GM12878 (cell line): Measurements from ENCODE around the gene RASL12. TPM values are rescaled to one million over a fixed set of nuclear protein-coding genes. Genes with fewer than 3 reads are reported as not detected.

Source experiments
- ATAC-seq: fragments of 200-7000 bp; cut with Tn5 transposase; 3 replicates; pipeline ENCODE4 v1.9.1; 2020; ENCODE audit warnings: mild to moderate bottlenecking, moderate library complexity
- BruUV-seq: library from RNA; stranded (reverse); fragments of 400-500 nt; replicated peaks from 2 replicates; lab custom pipeline; 2021; lab: Mats Ljungman, UMichigan
- CTCF ChIA-PET: fragments of 300-600 bp; sonication (Branson Sonifier 250); formaldehyde crosslinking; extraction: SDS; loops from one replicate; lab custom pipeline; 2021; ENCODE audit warnings: inconsistent platforms; lab: Yijun Ruan, JAX
- POLR2A ChIA-PET: fragments of 350-600 bp; formaldehyde crosslinking; extraction: SDS; loops from one replicate; lab custom pipeline; 2021; ENCODE audit warnings: inconsistent platforms; lab: Charles Lee
- RAD21 ChIA-PET: fragments of 300-600 bp; sonication (Branson Sonifier 250); formaldehyde crosslinking; loops from one replicate; lab custom pipeline; 2023; ENCODE audit warnings: antibody characterized with exemption; ENCODE audit not compliant: unreplicated experiment; lab: Charles Lee
- SMC1A ChIA-PET: fragments of 300-600 bp; sonication (Branson Sonifier 250); formaldehyde crosslinking; loops from one replicate; lab custom pipeline; 2023; ENCODE audit not compliant: unreplicated experiment, uncharacterized antibody; lab: Charles Lee
- DNase-seq: peaks from one replicate; pipeline ENCODE4 v3.0.0-alpha.2; 2011; ENCODE audit warnings: low read depth, low spot score
- FAIRE-seq: peaks from 3 replicates; lab custom pipeline; 2011; peaks lifted over from hg19 to GRCh38; lab: Jason Lieb, UNC
- H2AFZ ChIP-seq: 2 replicates; pipeline ENCODE4 v1.6.0; 2011; ENCODE audit warnings: low read depth, low read length, control low read depth; ENCODE audit not compliant: control insufficient read depth
- H3K27ac ChIP-seq: 2 replicates; pipeline ENCODE4 v1.5.1; 2011; ENCODE audit warnings: control low read depth; ENCODE audit not compliant: control insufficient read depth, insufficient read depth
- H3K27me3 ChIP-seq, 2 experiments: replicated peaks in 1 of 2; 2 replicates each; pipeline versions ENCODE4 v1.6.0 to v1.6.1; 2011; ENCODE audit warnings: low read length in 1 of 2; ENCODE audit not compliant: control insufficient read depth in 2 of 2, insufficient read depth in 2 of 2
- H3K36me3 ChIP-seq, 2 experiments: 2 replicates each; pipeline ENCODE4 v1.5.1; 2011; ENCODE audit warnings: low read length in 1 of 2; ENCODE audit not compliant: control insufficient read depth in 2 of 2, insufficient read depth in 2 of 2
- H3K4me1 ChIP-seq: 2 replicates; pipeline ENCODE4 v1.6.1; 2011; ENCODE audit warnings: mild to moderate bottlenecking, low read length, moderate library complexity, mixed read lengths; ENCODE audit not compliant: control insufficient read depth, insufficient read depth
- H3K4me2 ChIP-seq: 2 replicates; pipeline ENCODE4 v1.6.0; 2011; ENCODE audit warnings: control low read depth; ENCODE audit not compliant: control insufficient read depth, insufficient read depth
- H3K4me3 ChIP-seq: fragments of 200-600 bp; sonication (generic); 2 replicates; pipeline ENCODE4 v1.5.1; 2016
- H3K79me2 ChIP-seq: 2 replicates; pipeline ENCODE4 v1.6.0; 2011; ENCODE audit warnings: low read length; ENCODE audit not compliant: control insufficient read depth, insufficient read depth
- H3K9ac ChIP-seq: 2 replicates; pipeline ENCODE4 v1.8.0; 2011; ENCODE audit warnings: low read length, control low read depth, mixed read lengths; ENCODE audit not compliant: control insufficient read depth, insufficient read depth
- H3K9me3 ChIP-seq: replicated peaks from 3 replicates; pipeline ENCODE4 v1.5.1; 2011; ENCODE audit warnings: mild to moderate bottlenecking, low read length; ENCODE audit not compliant: control insufficient read depth, insufficient read depth
- H4K20me1 ChIP-seq: 2 replicates; pipeline ENCODE4 v1.6.0; 2011; ENCODE audit not compliant: control insufficient read depth, insufficient read depth
- CHD2 ChIP-seq: IDR thresholded peaks from 2 replicates; pipeline ENCODE4 v1.6.1; 2011; ENCODE audit warnings: low read depth, low read length, improper control_type of control experiment, borderline replicate concordance
- EP300 ChIP-seq, 2 experiments: fragments of 150-350 bp in 1 of 2; IDR thresholded peaks; 2 replicates each; pipeline ENCODE4 v1.6.1; 2011 to 2012; ENCODE audit warnings: low read depth in 2 of 2, low read length in 2 of 2, borderline replicate concordance in 1 of 2, improper control_type of control experiment in 1 of 2, inconsistent platforms in 1 of 2; ENCODE audit not compliant: control insufficient read depth in 1 of 2
- LARP7 ChIP-seq: fragments of 450-650 bp; IDR thresholded peaks from 2 replicates; pipeline ENCODE4 v1.6.1; 2017; ENCODE audit warnings: mild to moderate bottlenecking
- PAX5 ChIP-seq: IDR thresholded peaks from 2 replicates; pipeline ENCODE4 v1.6.1; 2011; ENCODE audit warnings: low read depth, low read length, borderline replicate concordance
- TCF12 ChIP-seq: IDR thresholded peaks from 2 replicates; pipeline ENCODE4 v1.6.1; 2011; ENCODE audit warnings: low read depth, mild to moderate bottlenecking, low read length
- WGBS: methylation state at CpG from one replicate; pipeline ENCODE4 v1.1.6; 2016; ENCODE audit warnings: low lambda C conversion rate; ENCODE audit not compliant: insufficient replicate concordance, insufficient coverage; ENCODE audit errors: missing lambda C conversion rate; 5-methylcytosine and 5-hydroxymethylcytosine counted together
- in situ Hi-C: fragments of 300-500 bp; cut with MboI; formaldehyde crosslinking; loops from 9 replicates; pipeline ENCODE4 v1.14.3; 2018; ENCODE audit warnings: mixed read lengths
- intact Hi-C: fragments of 100-400 bp; cut with micrococcal nuclease; formaldehyde crosslinking; loops from one replicate; pipeline ENCODE4 v1.14.2; 2022; ENCODE audit not compliant: unreplicated experiment
- polyA plus RNA-seq, 11 experiments: library from polyadenylated mRNA; depleted of rRNA in 4 of 11; unstranded in 6 of 11; stranded (reverse) in 5 of 11; fragments of >200 nt; fragmentation: Nextera tagmentation in 4 of 11; fragmentation: Illumina TruSeq in 1 of 11; extraction: Ambion mirVana in 4 of 11; extraction: Trizol in 1 of 11; gene quantifications; 1 replicate in 1 of 11; 2 replicates in 10 of 11; pipeline versions ENCODE4 v1.2.1 to v1.2.3, GENCODE V29; 2011 to 2016; ENCODE audit warnings: inconsistent platforms in 2 of 11, missing spikeins in 2 of 11, low read depth in 1 of 11
- total RNA-seq, 4 experiments: library from RNA; depleted of rRNA in 3 of 4; stranded (reverse); fragments of >200 nt in 3 of 4; fragmentation: Illumina TruSeq in 1 of 4; extraction: Trizol in 1 of 4; gene quantifications; 2 replicates each; pipeline versions ENCODE4 v1.2.1 to v1.2.3, GENCODE V29; 2013 to 2021
- TF ChIP-seq, protein P1 (sequence below): IDR thresholded peaks from 2 replicates; pipeline ENCODE4 v1.6.1; 2011; ENCODE audit warnings: borderline replicate concordance, low read depth, mild to moderate bottlenecking, moderate library complexity, mixed read lengths, low read length; ENCODE audit not compliant: insufficient read depth; ENCODE audit errors: extremely low read length

RASL12 gene
- total and polyA plus RNA-seq, 10 of the 15 experiments (the other 5 are each of a cell fraction or from before 2014, with no cell fraction given) = 0.06 to 0.10 TPM; not detected in 8

DNA sequence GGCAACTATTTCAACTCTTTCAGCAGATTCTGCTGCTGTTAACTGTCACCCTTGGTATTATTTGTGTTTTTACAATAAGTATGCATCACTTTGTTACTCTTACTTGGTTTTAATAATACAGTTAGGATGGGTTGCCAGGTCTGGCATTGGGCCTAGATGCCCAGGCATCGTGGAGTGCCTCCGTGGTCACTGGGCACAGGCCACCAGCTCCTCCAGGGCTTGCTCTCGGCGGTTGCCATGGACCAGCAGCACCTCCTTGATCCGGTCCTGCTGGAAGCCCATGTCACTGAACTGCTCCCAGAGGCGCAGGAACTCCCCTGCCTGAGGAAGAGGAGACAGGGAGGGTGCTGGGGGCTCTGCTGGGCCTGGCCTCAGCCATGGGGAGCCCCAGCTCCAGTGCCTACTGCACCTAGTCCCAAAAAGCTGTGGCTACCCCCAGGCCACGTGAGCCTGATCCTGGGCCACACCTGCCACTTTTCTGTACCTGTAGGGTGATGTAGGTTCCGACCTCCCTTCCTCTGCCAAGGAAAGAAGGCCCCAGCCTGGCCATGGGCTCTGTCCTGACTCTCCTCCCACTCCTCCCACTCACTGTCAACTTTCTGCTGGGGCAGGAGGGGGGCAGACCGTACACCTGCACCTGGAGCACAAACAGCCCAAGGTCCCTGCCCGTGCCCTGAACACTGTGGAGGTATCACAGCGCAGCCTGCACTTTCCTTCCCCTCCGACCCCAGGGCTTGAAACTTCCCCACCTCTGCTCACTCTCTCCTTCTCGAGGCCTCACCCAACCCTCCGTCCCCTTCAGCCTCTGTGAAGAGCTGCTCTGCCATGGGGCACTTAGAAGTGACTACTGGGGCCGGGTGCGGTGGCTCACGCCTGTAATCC, 25.4 kb upstream of the RASL12 start (continued):
- no peak for TF ChIP-seq TCF12
- no peak for TF ChIP-seq CHD2
- no peak for TF ChIP-seq PAX5
- no peak for TF ChIP-seq LARP7

DNA sequence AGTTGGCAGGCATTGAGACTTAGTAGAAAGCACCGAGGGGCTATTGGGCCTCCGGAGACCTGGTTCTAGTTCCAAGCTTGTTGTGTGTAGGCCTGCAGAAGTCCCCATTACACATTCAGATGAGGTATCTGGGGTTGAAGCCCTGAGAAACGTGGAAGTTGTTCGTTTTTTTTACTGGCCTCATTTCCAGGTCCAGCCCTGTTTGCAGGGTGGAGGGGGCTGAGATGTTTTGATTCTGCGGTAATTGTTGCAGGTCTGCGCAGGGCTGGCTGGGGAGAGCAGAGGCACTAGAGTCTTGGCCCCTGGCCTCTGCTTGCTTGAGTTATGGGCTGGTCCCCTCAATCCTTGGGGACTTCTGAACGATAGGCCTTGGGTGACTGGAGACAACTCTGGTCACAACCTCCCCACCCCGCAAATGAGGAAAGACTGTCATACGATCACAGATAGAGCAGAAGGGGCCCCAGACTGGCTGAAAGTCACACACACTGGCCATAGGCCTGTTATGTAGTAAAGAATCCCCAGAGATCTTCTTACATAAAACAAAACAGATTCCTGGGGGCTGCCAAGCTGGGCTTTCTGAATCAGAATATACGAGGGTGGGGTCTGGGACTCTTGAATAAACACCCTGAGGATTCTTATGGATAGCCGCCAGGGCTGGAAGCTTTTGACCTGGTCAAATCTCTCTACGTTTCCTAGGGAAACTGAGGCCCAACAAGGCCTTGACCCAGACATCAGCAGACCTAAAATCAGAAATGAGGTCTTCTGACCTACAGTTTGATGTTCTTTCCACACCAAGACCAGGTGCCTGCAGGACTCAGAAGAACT, 24.4 kb upstream of the RASL12 start:
- CTCF ChIA-PET = interaction anchor here (1.3 kb wide), 1 partner anchor 58 kb away, joined by 3 read pairs; no protein-coding TSS in a partner anchor
- H4K20me1 ChIP-seq = no peaks in the 10 kb centered on the region
- SMC1A ChIA-PET = no interaction called here
- RAD21 ChIA-PET = no interaction called here
- no peak overlapping the region for H3K4me2 ChIP-seq
- H3K4me3 ChIP-seq = no peak overlapping the region
- no peaks in the 10 kb centered on the region for H3K27me3 ChIP-seq
- intact Hi-C loops (no loop called here), in situ Hi-C loops (no loop called here)
- H3K36me3 ChIP-seq = no peaks in the 10 kb centered on the region
- no peak for FAIRE-seq
- H3K9me3 ChIP-seq = no peaks in the 10 kb centered on the region
- POLR2A ChIA-PET = no interaction called here
- no peak overlapping the region for H3K27ac ChIP-seq
- BruUV-seq = no TSS peak
- no peak overlapping the region for H2AFZ ChIP-seq
- H3K79me2 ChIP-seq = no peaks in the 10 kb centered on the region
- WGBS = 80% methylated on average over 12 of the region's 12 CpGs
- H3K4me1 ChIP-seq = no peaks in the 10 kb centered on the region
- TF ChIP-seq, protein P1, sequence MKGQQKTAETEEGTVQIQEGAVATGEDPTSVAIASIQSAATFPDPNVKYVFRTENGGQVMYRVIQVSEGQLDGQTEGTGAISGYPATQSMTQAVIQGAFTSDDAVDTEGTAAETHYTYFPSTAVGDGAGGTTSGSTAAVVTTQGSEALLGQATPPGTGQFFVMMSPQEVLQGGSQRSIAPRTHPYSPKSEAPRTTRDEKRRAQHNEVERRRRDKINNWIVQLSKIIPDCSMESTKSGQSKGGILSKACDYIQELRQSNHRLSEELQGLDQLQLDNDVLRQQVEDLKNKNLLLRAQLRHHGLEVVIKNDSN = no peak
- no peak for TF ChIP-seq EP300 (IDR thresholded peaks at IDR 0.05; ENCODE audit: borderline replicate concordance in 1 of 2, control insufficient read depth in 1 of 2, low read depth in 2 of 2, low read length in 2 of 2)
- ATAC-seq = no peak
- H3K9ac ChIP-seq = no peak overlapping the region
- no peak for DNase-seq
